Stimulated activated CD8-positive, alpha-beta memory T cell treated with anti-CD3 and anti-CD28 coated beads, Interleukin-2, amount 100 ng/mL, for 48 hours (primary cell): ENCODE results near the gene PEX14.

Experiments used
- DNase-seq, 2 donors: peaks; one replicate each; pipeline ENCODE4 v3.0.0-alpha.2; 2020; ENCODE audit warnings: low read depth in 2 of 2

Gene PEX14

DNA sequence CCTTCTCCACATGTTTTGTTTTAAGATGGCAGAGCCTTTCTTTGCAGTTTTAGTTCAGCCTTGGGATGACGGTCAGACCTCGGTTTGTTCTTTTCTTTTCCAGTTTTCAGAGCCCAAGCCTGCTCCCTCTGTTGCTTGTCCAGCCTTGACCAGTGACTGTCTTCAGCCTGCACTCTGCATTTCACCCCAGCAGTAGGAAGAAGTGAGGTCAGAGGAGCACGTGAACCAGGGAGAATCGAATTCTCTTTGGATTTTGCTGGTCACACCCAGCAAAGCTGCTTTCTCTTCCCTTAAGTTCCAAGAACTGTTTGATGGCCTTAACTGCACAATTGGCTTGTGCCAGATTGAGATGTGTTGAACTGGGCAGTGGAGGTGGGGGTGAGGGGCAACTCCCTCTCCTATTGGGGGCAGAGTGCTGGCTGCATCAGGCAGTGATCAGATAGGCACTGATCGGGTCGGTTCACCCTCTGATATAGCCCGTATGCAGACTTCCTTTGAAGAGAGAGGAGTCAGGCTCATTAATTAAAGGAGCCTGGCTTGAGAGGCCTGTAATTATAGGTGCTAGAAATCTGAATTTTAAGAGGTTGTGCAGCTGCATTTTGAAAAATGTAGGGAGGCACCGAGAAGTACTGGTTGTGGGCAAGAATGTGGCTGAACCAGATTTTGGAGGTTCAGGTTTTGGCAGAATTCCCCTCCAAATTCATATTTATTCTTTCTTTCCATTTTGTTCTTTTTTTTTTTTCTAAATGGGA lies 42.4 kb downstream of the PEX14 start:
- no peak for DNase-seq

DNA sequence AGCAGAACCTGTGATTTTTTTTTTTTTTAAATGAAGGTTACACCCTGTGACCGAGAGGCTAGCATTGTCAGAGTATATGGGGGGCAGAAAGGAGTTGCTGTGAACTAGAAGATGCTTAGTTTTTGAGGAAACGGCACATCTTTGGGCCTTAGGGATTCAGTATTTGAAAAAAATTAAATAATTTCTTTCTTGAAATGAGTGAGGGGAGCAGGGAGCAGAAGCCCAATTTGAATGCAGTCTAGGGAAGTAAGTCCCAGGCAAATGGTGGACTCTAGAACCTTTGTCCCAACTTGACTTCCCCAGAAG lies 42.9 kb downstream of the PEX14 start:
- no peak for DNase-seq

DNA sequence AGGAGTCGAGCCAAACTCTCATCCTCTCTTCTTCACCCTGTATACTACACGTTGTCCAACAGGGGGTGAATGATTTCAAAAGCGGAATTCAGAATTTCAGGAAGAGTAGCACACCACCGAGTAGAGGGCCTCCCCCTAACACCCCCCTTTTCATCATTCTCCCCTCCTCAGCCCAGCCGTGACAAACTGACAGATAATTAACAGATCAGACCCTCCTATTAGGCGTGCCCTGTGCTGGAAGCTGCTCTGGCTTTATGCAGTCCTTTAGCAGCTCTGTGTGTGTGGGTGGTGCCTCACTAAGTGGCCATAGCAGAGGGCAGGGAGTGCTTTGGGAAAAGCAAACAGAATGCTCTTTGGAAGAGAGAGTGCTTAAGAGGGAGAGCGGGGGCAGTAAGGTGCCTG lies 44.3 kb downstream of the PEX14 start:
- no peak for DNase-seq

DNA sequence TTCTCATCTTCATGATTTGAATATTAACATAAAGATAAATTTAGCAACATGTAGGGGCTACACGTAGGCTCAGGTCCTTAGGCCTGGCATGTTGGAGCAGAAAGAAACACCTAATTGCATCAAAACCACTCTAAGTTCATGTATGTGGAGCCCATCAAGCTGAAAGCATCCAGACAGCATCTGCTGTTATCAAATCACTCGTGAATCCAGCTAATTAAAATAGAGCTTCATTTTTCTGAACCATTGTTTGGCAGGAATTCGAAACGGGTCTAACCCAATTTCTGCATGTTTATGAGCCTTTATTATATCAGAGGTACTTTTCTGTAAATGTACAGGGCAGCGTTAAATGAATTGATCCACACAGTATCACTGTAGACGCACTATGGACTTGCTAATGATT lies 45.7 kb downstream of the PEX14 start:
- DNase-seq: no peak

DNA sequence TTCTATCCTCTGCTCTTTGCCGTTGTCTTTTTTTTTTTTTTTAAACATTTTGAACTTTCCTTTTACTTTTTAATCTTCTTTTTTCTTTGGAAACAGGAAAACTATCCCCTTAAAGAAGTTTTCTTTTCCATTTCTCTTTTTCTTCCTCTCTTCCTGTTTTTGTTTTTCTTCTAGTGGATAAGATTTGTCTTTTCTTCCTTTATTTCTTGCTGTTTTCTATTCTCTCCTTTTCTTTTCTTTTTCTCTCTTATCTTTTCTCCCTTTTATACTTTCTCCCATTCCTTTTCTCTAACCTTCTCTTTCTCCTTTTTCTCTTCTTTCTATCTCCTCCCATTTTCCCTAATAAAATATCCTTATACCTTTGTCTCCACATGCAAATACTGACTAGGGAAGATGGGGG lies 46.2 kb downstream of the PEX14 start:
- no peak for DNase-seq

DNA sequence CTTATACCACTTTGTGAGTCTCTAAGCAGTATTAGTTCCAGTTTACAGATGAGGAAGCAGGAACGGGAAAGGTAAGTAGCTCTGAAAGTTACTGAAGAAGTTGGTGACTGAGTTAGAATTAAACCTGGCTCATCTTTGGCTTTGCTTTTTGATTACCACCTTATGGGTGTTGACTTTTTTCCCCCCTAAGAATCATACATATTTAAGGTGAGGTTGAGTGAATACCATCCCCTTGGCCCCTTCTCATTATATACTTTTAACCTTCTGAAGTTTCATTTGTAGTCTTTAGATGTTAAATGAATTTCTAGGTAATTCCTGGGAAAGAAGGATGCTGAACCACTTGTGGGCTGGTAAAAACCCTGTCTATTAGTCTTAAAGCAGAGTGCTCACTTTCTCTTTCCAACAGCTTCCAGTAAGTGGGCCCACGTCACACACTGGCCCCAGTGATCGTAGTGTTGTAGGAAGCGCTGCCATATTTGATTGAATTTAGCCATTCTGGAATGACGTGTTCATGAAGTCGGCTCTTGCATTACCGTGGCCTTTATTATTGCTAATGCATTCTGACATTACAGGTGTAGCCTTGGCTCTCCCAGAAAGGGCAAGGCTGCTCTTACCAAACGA lies 46.9 kb downstream of the PEX14 start:
- DNase-seq: no peak

DNA sequence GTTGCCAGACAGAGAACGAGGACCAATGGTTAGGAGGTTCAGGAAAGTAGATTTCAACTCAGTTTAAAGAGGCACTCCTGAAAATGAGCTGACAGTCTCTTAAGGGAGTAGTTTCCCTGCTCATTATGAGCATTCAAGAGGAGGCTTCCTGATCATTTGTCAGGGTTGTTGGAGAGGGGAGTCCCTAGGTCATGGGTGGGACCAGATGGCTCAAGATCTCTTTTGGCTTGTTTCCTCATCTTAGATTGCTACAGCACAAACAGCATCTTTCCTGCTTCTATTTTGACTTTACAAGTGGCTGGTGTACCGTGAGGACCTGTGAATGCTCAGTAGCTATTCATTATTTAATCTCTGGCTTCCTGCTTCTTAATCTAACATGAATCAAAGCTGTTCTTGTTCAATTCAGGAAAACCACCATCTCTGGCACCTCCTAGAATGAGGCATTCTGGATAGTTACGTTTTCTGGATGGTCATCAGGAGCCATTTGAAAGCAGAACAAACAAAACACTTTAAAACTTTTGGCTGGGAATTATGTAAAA lies 47.6 kb downstream of the PEX14 start:
- no peak for DNase-seq

DNA sequence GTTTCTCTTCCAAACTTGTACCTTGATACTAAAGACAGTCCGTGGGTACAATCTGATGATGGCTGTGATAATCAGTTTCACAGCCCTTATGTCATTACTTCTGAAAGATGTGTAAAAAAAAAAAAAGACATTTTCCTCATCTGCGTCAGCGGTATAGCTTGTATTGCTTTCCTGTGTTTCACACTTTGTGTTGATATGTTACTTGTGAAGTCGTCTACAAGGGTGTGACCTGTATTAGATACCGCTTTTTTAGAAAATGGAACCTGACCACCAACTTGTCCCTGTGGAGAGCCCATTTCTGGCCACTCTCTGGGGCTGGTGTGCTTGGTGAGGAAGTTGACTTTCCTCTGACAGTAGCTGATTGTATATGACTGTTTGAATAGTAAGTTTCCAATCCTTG lies 50.5 kb downstream of the PEX14 start:
- no peak for DNase-seq

DNA sequence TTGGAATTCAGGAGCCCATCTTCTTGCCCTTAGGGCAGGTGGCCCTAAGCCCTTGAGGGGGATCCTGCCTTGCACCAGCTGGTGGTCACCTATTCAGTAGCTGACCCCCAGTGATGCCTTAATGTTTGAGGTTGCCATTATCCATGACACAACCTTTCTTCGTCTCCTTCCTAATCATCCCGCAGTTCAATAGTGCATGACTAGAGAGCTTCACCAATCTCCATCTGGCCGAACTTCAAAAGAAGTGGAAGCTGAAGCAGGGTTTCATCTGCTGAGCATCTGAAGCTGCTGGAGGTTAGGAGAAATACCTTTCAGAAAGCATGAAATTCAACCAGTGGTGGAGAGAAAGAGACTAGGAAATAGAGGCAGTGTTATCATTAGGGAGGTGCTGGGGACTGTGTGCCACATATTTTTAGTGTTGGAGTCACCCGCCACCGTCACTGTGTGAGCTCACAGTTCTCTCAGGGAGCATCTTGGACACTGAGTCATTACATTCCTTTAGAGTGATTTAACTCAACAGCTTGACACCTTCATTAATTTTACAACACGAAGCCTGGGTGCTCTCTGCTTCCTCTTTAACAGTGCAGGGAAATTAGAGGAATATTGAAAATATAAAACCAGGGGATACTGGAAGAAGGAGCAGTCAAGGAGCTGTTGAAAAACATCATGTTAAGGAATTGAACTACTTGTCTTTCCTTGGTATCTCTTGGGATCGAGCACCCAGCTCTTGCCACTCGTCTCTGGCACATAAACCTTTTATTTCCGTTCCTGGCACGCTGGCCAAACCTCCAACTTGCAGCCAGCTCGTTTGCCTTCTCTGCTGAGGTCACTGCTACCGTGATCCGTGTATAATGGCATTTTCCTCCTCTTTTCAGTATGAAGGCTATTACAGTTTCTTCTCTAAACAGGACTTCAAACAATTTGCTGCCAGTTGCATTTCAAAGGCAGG lies 53.6 kb downstream of the PEX14 start:
- no peak for DNase-seq

DNA sequence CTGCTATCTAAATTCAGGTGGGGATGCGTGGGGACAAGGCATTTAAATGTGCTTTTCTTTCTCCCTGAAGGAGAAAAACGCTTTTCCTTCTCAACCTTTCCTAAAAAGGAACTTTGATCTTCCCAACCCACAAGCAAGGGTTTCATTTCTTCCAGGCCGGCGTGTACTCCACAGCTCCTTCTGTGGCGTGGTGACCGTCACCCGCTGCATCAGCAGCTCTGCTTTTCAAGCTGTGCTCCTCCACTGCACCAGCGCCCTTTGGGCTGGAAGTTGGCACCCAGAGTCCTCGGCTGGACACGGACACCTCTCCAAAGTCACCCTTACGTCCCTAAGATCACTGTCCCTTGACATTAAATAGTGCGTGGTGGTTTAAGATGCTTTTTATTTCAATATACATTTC lies 54.3 kb downstream of the PEX14 start:
- no peak for DNase-seq

DNA sequence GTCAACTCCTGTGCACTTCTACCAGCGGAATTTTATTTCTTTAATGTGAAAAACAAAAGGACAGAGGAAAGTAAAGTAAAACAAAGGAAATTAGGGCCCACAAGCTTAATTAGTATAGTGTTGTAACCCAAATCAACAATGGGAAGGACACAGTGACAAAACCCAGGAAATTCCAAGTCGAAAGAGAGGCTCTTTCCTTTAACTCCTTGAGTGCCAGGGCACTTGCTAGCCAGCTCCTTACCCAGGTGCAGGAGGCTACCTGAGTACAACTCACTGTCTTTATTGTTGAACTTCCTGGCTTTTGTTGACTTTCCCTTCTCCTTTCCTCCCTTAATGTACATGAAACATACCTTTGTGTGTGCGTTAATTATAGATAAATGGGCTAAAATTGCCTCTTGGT lies 55.0 kb downstream of the PEX14 start:
- no peak for DNase-seq

DNA sequence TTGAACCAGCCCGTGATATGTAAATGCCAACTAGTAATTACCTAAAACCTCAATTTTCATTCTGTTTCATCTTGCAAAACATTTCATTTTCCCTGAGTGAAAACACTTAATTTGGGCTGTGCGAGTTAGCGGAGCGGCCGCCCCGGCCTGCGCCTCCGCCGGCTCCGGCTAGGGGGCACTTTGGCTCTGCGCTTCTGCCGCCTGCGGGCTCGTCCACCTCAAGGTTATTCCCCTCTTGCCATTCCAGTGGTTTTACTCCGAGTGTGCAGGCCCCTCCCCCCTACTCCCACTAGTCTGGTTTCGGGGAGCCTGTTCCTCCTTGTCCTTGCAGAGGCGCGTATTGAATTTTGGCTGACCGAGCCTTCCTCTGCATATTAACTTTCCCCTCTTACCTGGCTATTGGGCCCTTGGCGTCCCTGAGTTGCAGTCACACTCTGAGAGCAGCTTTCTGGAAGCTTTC lies 55.6 kb downstream of the PEX14 start:
- no peak for DNase-seq

DNA sequence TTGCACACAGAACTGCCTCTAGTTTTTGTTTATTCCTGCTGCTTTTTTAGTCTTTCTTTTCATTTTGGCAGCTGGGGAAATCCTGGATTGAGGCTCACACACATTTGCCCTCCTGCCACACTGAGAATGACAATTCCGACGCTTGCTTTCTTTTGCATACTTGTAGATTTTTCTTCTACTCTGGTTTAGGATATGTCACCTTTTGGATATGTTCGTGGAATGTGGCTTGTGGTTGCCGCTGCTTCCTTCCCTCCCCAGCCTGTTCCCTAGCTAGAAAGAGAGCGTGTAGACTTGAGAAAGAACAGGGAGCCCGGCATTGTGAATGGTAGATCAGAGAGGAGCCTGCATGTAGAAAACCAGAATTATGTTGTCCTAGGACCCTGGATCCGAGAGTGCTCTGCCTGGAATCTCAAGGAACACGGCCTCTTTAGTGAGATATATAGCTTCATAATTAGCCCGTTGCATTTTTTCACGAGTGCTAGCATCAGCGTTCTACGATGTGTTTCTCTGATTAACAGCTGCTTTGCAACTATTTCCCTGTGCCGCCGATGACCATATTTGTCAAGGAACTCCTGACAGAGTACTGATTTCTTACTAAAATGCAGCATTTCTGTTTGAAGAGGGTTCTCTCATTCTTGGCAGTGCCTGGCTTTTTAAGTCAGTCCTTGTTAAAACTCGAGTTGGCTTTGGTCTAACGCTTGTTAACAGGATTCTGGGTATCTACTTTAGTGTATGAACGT lies 56.2 kb downstream of the PEX14 start:
- DNase-seq: no peak

DNA sequence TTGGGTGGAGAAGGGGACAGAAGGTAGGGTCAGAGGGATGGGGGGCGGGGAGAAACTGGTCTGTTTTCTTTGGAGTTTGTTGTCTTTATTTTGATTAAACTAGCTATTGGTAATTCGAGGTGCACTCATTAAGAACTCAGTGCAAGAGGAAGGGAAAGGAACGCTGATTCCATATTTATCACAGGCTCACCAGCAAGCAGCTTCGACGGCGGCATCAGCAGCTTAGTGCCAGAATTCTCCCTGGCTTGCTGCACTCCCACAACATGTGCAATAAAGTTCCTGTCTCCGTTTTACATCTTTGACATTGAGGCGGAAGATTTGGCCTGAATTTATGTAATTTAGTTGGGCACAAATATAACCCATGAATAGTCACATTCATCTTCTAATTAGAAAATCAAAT lies 57.6 kb downstream of the PEX14 start:
- no peak for DNase-seq

DNA sequence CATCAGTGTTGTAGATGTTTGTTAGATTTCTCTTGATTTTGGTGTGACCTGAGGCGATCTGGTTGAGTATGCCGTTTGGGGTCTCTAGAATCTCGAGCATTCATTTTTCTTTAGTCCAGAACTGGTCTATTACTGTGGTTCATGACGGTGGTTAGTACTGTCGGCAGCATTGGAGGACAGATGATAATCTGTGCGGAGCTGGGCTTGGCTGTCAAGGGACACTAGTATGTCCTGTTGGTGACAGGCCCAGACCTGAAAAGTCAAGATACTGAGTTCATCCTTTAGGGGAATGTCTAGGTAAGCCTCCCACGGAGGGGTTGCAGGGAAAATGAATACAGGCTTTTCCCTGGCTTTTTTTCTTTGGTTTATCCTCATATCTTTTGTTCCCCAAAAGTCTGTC lies 59.8 kb downstream of the PEX14 start:
- no peak for DNase-seq

DNA sequence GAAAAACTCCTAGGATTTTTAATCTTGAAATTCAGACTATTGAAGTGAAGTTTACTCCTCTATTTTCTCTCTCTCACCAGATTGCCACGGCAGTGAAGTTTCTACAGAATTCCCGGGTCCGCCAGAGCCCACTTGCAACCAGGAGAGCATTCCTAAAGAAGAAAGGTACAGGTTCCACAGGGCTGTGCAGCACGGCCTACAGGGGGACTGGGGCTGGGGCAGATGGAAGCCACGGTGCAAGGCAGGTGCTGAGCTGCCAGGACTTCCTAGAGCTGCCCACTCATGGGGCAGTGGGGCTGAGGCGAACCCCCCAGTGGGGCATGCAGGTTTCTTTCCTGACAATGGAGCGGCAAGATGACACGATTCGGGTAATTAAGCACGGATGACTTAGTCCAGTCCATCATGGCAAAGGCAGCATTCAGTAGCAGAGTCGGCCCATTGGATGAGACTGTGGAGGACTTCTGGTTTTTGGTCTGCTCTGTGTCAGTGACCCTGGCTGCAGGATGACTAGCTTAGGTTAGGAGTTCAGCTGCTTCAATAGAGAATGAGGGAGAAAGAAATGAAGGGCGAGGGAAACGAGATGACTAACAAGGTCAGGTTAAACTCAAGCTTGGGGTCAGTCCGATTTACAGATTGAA lies 61.5 kb downstream of the PEX14 start:
- DNase-seq: no peak

DNA sequence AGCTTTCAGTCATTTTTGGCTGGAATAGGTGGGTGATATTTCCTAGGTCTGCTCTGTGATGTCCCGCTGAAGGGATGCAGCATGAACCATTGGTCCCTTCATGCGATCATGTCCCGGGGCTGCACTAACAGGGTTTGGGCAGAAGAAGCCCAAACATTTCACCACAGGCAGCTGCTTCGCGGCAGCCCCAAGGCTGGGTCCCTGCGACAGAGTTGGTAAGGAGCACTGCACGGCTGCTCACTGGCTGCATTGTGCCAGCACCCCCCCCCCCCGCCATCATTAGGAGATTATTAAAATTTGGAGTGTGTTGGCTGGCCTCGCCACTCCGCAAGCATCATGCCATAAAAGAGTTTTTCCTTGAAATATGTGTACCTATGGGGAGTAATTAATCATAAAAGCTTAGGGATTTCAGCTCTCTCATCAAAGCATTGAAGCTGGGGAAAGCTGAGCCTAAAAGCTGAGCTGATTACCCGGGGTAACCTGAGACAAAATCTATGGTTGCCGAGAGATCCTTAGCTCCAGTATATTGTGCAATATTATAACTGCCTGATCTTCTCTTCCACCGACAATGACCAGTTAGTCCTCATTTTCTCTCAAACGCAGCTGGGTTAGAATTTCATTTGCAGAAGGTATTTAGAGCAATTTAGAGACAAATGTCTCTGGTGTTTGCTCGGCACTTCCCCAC lies 62.5 kb downstream of the PEX14 start:
- DNase-seq: no peak

DNA sequence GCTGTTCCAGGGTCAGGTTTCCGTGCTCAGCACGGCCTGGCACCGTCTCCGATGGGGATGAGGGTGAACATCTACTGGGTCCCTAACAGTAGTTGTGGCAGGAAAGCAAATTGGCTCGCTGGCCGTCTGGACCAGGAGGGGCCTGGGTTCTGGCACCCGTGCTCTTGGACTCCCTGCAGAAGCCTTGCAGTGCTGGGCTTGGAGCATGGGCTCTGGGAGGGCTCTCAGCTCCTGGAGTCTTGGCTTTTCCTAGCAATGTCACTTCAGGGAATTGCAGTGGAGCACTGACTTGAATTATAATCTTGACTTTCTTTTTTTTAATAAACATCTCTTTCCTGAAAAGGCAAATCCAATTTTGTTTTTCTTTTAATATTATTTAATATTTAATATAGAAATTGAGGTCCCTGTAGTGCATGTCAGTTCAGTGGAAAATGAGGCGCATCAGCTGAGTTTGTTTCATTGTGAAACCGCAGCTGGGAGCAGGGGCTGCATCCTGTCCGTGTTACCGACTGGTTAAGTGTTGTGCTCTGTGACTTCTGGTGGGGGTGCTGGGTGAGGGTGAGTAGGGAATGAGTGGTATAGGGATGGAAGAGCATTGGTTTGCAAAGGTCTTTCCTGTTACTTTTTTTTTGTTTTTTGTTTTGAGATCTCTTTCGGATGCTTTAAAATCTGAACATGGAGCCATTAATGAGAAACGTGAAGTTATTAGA lies 64.1 kb downstream of the PEX14 start:
- DNase-seq: no peak

DNA sequence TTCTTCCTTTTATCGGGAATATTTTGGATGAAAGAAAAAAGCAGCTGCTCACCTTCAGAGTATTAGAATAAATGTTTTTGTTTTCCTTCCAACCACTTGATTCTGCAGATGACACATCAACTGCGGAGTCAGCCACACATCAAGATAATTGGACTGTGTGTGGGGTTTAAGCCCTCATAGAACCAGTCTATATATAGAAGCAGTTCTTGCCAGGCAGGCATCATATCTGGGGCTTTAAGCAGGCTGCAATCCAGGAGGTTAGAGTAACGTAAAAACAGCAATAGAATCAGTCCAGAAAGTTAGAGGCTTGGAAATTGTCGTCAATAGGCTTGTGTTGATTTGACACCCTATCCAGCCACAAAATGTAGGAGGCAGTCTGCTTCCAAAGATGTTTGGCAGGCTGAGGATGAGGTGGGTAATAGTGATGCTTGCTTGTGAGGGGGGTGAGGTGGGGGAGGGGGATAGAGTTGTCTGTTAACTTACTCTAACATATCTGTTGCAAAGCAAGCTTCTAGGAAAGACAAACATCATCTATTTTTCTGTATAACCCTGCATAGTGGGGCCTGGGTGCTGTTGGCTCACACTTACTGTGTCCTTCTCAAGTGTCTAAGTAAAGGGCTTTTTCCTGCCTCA lies 64.8 kb downstream of the PEX14 start:
- no peak for DNase-seq
